Central memory CD4-positive, alpha-beta T cell (primary cell): ENCODE results near the gene KCNA2.
A peak's percentile ranks its signal among the peaks of the same experiment; 100 is the strongest.

Experiments
- DNase-seq: peaks from one replicate; pipeline ENCODE4 v3.0.0; 2022

Gene KCNA2

DNA sequence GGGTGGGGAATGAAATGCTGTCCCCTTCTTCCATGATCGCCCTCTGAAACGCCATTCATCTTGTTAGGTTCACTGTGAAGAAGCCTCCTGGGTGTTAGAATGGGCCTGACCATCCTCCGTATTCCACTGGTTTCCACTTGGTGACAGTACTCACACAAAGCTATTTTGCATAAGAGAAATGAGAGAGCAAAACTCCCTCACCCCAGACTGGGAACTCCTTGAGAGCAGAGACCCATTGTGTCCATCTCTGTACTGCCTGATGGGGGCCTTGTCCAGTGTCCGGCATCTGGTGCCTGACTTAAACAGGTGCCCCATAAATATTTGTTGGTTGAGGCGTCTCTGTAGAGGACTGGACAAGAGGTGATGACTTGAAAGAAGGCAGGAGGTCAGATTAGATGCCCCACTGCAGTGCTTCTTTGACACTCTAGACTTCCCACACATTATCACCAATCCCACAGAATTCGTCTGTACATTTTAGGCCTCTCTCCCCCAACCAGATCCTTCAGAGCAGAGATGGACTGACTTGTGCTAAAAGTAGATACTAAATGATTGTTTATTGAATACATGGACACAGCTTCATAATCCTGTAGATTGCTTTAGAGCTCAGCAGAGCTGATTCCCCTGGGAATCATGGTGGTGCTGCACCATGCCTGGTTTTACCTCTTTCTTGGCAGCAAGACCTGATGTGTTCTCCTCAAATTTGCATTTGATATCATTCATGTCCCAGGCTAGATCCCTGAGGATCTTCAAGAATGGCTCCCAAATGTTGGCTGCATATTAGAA lies 22.4 kb upstream of the KCNA2 start:
- DNase-seq: no peak

DNA sequence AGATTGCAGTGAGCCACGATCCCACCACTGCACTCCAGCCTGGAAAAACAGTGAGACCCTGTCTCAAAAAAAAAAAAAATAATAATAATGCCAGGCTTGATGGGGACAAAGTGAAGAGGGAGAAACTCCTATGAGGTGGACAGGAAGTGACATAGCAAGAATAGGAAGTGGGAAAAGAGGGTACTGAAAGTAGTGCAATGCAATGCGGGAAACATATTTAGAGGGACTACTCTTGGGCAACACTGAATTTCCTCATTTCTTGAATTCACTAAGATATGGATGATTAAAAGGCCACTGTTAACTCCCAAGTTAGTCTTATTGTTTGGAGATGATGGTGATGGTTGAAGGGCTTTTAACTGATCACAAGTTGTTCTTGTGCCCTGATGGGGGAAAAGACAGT lies 21.6 kb upstream of the KCNA2 start:
- no peak for DNase-seq

DNA sequence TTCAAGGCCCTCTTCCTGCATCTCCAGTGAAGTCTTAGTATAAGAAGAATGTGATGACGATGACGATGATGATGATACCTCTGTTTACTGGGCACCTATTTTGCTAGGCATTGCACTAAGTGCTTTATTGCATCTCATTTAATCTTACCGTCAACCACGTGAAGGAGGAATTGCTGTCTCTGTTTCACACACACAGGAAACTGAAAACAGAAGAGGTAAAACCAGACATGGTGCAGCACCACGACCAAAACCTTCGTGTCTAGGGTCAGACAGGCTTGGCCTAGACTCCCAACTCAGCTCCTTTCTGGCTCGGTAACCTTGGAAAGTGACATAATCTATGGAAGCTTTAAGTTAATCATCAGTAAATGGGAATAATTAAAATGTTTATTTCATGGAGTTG lies 20.7 kb upstream of the KCNA2 start:
- DNase-seq: no peak

DNA sequence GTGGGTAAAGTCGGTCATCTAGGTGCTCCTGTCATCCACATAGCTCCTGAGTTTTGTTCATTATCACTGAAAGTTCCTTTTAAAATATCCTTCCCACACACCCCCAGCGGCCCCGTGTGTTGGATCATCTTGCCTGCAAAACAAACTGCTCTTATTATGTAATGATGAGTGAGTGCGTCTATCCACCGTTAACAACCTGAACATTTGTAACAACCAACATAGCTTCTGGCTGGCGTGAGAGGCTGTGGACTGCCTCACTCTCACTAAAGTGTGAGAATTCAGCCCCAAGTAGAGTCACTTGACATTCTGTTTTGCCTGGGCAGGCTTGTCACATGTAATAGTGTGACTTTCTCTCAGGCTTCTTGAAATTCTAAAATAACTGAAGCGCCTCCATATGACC lies 14.5 kb upstream of the KCNA2 start:
- no peak for DNase-seq

DNA sequence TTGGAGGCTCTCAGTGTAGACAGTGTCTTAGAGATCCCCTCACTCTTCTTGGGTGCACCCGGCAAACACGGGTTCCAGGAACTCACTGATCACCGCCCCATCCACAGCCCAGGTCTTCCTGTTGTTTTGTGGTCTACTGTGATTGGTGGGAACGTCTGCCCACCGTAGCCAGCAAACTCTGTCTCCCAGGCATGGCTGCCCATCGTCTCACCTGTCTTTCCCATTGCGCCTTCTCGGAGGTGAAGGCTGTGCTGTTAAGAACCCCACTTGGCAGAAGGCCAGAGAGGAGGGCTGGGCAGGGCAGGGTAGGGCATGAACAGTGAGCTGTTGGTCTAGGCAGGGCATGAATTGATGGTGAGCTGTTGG lies 14.1 kb upstream of the KCNA2 start:
- no peak for DNase-seq

DNA sequence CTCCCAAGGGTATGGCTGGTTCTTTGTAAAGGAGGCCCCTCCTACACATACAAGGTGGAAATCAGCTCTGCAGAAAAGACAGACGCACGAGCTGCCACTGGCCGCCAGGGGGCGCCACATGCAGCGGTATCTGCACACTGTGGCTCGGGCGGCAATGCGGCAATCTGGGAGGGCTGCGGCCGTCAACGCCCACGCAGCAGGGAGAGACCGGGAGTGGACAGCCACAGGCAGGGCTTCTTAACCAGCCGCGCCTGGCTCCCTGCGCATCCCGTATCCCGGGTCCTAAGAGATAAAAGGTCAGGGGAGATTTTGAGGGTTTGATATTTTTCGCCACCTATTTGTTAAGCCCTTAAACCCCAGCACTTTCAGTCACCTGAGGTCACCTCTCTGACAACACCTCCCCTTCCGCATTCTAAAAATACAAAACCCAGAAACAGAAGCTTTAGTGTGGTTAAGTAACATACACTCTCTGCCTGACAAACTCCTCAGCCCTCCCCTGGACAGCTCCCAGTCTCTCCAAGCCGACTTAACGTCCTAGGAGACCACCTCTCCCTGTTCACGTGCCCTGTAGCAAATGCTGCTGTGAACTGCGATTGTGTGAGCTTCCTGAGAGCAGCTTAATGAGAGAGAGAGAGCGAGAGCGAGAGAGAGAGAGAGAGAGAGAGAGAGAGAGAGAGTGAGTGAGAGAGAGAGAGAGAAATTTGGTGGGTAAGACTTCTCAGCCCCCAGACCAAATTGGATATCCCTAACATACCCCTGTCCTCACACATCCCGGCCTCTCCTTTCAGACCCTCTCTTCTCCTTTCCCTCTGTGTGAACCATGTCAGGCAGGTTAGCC lies 13.5 kb upstream of the KCNA2 start:
- DNase-seq: peak; percentile 88

DNA sequence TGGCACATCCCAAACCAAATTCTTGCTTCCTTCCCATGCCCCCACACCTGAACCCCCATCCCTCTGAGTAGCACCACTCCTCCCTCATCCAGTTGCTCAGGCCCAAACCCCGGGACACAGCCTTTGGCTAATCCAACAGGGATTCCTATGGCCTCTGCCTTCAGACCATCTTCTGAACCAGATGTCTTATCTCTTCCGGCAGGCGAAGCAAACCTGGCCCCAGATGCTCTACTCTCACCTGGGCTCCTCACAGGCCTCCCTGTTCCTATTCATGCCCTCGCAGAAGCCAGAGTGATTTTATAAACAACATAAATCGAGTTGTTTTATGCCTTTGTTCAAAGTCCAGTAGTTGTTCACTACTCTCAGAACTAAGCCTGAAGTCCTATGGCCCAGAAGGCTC lies 12.5 kb upstream of the KCNA2 start:
- DNase-seq: no peak

DNA sequence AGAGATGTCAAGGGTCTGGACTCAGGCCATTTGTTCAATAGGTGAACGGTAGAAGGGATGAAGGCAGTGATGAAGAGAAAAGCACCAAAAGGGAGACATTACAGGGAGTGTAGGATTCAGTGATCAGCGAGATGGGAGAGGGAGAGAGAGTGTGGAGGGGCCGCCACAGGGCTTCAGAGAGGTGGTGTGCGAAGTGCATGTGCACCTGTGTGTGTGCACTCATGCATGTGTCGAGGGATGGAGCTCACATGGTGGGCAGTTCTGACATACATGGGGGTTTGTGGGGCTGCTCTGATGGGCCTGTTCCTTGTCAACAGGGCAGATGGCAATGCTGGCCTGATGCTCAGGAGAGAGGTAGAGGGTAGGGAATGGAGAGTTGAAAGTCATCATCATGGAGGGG lies 11.4 kb upstream of the KCNA2 start:
- DNase-seq: no peak

DNA sequence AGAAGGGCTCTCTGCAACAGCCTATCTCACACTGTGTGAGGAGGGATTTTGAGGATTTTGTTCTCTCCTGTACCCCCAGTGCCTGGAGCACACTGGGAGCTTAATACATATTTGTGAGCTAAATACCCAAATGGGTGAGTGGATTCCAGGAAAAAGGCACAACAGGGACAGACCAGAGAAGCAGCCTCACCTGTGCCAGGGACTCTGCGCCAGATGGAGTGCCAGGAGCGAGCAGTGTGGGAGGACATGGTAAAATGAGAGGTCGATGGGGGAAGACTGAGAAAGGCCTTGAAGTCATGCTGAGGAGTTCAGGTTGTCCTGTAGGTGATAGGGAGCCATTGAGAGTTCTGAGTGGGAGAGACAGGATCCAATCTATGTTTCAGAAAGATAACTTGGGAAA lies 11.0 kb upstream of the KCNA2 start:
- no peak for DNase-seq

DNA sequence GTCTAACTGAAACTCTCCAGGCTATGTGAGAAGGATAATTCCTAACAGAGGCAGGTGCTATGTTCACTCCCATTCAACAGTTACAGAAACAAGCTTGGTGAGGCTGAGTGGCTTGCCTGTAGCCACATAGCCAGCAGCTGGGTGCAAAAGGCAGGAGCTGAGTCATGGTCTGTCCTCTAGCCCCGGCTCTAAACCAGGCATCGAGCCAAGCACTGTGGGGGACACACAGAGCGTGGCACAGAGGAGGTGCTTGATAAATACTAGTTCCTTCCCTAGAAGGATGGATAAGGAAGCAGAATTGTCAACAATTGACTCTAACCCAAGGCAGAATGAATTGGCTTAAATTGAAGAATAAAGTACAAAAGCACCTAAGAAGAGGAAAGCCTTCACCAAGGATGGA lies 10.4 kb upstream of the KCNA2 start:
- DNase-seq: no peak

DNA sequence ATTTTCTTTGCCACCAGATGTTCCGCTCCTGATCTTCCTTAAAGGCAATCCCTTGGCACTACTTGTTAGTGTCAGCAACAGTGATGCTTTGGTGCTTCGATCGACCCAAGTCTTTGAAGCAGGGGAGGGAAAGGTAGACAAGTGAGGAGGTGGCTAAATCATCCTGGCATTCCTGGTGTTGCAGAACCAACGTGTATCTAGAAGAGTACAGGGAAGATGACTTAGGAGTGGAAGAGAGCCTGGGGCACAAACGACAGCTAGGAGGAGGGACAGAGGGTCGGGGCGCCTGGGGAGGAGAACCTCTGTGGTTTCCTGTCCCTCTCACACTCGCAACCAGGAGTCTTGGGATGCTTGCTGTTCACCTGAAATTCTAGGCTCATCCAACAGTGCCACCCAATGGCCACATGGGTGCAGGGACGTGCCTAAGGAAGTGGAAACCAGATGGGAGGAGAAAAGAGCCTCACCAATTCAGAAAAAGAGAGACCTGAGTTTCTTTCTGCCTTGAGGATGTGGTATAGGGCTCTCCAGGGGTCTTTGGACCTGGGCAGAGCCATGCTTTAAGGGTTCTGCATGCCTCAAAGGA lies 9.5 kb upstream of the KCNA2 start:
- peak; percentile 43 for DNase-seq

DNA sequence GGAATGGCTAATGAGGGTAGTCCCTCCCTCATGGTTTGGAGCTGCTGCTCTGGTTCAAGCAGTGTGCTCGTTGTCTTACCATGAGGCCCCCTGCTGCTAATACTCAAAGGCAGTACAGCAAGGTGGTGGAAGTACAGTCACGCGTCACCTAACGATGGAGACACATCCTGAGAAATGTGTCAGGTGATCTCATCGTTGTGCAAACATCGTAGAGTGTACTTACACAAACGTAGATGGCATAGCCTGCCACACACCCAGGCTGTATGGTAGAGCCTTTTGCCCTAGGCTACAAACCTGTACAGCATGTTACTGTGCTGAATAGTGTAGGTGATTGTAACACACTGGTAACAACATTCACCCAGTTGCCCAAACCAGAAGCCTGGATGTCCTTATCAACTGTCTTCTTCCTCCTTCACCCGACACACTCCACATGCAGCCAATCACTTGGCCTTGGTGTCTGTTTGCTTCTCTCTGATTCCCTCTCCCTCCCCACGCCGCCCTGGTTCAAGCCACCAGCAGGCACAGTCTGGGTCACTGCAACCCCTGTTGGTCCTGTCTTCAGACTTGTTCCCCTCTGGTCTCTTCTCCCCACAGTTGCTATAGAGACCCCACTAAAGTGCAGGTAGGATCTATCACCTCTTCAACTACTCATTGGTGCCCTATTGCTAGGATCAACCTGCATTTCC lies 6.0 kb upstream of the KCNA2 start:
- DNase-seq: no peak

DNA sequence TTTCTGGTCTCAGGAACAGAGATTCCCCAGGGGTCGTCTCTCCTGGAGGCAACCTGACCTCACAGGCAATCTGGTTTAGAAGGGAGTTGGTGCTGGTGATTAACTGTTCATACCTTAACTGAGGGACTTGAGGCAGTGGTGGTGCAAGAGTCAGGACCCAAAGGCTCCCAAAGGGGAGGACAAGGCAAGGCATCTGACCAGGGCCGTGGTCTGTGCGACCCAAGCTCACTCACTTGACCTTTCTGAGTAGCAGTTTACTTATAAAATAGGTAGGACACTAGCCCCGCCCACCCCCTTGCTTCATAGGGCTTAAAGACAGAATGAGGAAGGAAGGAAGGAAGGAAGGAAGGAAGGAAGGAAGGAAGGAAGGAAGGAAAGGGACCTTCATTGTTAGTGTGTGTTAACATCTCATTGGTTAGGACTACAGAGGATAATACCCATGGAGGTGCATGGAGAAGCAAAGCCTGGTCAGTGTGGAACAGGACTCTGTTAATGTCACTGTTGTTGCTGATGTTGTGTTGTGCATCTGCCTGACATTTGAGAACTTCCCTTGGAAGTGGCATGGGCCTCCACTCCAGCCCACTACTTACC lies 4.6 kb upstream of the KCNA2 start:
- no peak for DNase-seq

DNA sequence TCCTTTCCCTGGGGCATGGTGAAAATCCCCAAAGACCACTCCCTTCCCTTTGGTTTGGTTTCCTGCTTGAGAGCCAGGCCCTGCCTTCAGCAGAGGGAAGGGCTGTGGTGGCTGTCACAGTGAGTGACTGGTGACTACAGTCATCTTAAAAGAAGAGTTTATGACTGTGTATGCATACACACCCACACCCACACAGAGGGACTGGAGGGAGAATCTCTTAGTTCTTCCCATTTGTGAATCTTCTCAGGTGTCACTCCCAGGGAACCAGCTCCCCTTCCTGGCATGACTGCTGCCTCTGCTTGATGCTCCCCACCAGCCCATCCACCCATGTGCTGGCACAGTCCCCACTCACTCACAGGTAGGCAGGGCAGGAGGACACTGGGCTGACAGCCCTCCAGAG lies 3.9 kb upstream of the KCNA2 start:
- DNase-seq: no peak

DNA sequence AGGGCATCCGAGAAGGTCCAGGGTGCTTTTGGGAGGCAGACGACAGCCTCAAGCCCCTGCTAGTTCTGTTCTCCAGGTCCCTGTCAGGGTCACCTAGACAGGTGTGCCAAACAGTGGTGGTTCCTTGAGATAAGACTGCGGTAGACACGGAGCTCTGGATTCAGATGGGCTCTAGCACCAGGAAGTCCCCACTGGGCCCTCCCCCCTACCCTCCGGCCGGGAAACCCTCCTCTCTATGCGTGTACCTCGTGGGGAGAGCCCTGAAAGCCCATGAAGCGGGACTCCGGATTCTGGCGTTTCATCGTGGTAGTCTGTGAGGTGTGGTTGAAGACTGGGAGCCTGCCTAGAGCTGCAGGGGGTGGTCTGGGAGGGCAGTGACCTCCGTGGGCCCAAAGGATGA lies 2.1 kb upstream of the KCNA2 start:
- no peak for DNase-seq

DNA sequence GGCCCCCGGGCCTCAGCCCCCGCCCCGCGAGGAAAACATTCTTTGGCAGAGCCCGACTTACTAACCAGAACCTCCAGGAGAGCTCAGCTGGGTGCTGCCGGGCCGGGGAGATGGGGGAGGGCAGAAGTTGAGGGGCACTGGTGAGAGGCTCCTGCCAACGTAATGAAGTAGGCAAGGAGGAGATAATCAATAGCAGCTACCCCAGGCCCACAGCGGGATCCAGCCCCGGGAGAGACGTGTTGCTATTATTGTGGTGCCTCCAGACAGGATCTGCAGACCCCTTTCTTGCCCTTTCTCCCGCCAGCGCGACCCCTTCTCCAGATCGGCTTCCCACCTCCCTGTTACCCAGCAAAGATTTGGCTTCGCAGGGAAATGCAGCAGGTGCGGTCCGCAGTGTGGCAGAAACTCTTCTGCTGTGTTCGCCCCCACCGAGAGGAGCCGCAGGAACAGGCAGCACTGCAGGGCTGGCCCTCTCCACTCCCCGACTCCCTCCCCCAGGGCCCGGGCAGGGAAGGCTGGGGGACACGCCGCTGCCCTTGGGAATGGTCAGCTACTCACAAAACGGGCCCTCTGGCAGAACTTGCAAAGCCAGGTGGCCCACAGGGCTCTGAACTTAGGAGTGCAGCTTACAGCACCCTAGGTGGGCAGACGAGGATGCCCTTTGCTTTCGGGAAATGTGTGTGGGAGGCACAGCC lies 1.5 kb upstream of the KCNA2 start:
- DNase-seq: no peak

DNA sequence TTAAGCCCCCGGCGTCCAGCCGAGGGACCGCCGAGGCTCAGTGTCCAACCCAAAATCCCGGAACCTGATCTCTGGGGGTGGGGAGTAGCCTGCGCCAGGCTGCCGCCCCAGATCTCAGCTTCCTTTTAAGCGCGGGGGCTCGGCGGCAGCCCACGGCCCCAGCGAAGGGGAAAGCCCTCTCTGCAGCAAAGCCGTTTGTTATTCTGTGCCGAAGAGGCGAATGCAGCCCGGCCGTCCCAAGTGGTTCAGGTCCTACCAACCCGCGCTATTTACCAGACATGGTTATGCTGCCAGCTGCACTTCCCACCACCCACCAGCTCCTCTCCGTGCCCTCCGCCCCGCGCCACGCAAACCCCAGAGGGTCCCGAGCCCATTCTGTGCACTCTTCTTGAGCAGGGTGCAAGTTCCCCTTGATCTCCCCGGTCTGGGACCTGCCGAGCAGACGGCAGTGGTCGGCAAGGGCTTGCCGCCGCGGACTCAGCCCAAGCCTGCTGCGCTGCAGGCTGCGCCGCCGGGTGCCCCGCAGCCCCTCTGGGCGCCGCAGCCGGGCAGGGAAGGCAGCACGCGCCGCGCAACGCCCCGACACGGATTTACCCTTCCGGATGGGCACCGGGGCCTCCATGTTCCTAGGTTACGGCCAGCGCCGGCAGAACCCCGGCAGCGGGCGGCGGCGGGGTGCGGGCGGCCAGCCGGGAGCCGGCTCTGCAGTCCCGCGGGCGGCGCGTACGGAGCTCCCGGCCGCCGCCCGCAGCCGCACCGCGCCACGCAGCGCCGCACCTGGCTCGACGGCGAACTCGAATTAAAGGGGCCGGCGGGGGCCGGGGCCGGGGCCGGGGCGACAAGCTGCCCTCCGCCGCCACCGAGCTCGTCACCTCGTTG lies 738 bp upstream of the KCNA2 start:
- no peak for DNase-seq

DNA sequence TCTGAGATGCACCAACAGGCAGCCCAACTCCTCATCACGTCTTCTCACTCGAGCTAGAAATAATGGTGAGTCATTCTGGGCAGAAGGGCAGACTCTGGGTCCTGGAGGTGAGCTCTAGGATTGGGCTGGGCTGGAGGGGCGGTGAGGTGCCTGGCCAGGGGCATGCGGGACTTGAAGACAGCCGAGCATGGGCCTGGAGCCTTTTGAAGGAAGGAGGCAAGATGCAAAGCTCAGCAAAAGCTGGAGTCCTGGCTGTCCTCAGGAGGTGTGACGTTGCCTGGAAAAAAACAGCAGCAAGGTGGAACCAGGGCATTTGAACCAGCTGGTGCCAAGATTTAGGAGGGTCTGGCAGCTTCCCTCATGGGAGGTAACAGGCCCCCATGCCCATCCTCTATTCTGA lies 712 bp downstream of the KCNA2 start:
- DNase-seq: no peak

DNA sequence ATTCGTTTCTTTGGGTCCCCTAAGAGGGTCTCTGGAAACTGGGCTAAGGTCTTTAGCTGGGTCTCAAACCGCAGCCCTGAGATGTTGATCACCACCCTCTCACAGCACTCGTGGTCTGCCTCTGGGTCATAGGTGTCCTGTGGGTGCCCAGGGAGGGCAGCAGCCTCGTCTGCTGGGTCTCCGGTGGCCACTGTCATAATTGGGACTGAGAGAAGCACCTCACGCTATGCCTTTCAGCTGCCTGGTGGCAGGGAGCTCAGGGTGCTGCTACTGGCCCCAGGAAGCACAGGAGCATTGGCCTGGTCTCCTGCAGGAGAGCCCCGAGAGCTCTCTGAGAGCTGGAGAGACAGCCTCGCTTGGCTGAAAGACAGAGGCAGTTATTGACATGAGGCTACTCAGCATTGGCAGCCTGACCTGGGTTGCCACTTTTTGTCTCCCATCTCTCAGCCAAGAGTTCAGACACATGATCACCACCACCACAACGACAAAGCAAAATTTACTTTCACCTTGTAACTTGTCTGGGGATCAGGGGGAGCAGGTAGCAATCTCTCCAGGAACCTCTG lies 1.5 kb downstream of the KCNA2 start:
- DNase-seq: no peak

DNA sequence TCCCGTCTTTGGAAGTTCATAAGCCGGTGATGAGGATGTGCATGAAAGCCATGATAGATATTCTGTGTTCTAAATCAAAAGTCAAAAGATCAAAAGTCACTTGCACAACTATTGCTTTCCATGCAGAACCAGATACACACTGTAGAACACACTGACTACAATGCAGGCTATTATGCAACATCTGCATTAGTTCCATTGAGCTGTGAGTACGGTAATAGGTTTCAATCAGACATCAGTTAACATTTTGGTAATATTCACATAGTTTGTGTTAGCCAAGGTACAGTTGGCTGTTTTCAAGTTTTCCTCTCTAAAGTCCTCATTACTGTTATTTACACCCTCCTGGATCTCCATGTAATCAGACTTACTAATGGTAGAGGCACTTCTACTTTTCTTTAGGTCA lies 3.1 kb downstream of the KCNA2 start:
- DNase-seq: no peak

DNA sequence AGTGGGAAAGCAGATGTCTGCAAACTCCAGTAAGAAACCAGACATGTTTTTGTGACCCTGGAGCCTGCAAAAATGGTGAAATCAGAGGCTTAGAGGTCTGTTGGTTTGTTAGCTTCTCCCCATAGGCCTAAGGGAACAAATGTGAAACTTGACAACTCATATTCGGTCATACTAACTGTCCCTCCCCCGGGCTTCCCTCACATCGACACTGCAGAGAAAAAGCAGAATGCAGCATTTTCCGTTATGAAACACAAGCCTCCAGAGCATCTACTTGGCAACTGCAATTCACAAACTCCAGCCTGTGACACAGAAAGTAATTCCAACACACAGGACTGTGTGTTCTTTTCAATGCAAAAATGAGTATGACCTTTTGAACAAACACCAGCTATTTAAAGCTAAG lies 3.7 kb downstream of the KCNA2 start:
- DNase-seq: no peak
